Left ventricle myocardium superior (tissue), 1 donor: ENCODE measurements around the gene BBS9. TPM values are rescaled to one million over a fixed set of nuclear protein-coding genes. Genes with fewer than 3 reads are reported as not detected.
"Not testable (repeated sequence)": the region's sequence is repeated elsewhere in the genome, so short reads cannot be mapped to it uniquely, and the experiment has no call there.

Source experiments
- ATAC-seq: fragments of 200-7000 bp; cut with Tn5 transposase; one replicate; pipeline ENCODE4 v1.9.1; 2020; ENCODE audit warnings: mild to moderate bottlenecking, moderate library complexity
- DNase-seq: peaks from one replicate; pipeline ENCODE4 v3.0.0-alpha.2; 2020
- intact Hi-C: fragments of 100-400 bp; cut with micrococcal nuclease; formaldehyde crosslinking; loops from one replicate; pipeline ENCODE4 v1.11.0; 2022
- long read RNA-seq: library from polyadenylated mRNA; unstranded; transcript quantifications from one replicate; pipeline ENCODE4 v2.0.0, GENCODE V29; 2021
- total RNA-seq: library from RNA; stranded (reverse); fragmentation: NEBNext Ultra II Directional; extraction: Animal tissue kit (Norgen Biotek cat#: 25700); gene quantifications from one replicate; pipeline ENCODE4 v1.2.1, GENCODE V29; 2021
- donor health status: DM: no; HTN: yes; CAD: no; lungs with severe emphysema.

The BBS9 gene
- total RNA-seq = 9.6 TPM
- long read RNA-seq, partial matches to known transcripts = 0 of 1 reads
- long read RNA-seq, other reads (novel, unspliced or antisense) = 1 of 1 reads

DNA sequence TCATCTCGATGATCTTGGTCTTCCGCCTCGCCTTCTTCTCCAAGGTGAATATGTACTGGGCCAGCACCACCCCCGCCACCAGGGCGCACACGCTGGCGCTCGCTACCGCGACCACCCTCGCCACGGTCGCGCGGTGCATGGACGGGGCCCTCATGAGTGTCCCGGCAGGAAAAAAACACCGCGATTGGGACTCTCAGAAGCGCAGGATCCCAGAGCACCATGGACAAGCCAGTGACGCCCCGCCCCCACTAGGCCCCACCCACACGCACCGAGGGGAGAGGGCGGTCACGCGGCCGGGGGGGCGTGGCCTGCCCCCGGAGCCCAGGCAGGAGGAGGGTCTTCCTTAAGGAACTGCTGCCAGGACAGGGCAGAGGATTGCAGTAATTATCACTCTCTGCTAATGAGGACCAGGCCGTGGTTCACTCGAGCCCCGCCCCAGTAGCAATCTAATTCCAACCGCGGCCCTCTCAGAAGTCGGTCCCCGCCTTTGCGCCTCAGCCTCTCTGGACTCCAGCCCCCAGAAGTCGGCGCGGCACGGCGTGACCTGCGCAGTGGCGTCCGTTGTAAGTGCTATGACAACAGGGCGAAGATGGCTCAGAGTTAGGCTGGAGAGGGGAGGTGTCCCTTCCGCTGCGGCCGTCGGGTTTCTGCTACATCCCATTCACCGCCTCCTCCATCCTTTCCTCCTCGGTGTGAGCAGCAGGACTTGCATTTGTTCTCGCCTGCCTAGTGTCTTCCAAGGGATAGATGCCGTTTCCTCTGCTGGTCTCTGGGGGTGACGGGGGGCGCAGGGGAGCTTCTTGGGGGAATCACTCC, at the start of gene BBS9:
Gene BBS9, plus strand, starts transcription at position 575 of the 816 bp plus-strand sequence. CDS start 16,689 bp downstream, outside the sequence.
- intact Hi-C loops = no loop called here
- ATAC-seq (peak; percentile 99), DNase-seq (peak; percentile 97)

- no peak for ATAC-seq
- no peak for DNase-seq
- intact Hi-C loops = no loop called here
Observed at GRCh38 chr7:33079763-33080690, 49.3 kb upstream of the BBS9 start.

- intact Hi-C loops = no loop called here
- DNase-seq (no peak), ATAC-seq (no peak)
Observed at GRCh38 chr7:33087356-33087755, 42.0 kb upstream of the BBS9 start.

DNA sequence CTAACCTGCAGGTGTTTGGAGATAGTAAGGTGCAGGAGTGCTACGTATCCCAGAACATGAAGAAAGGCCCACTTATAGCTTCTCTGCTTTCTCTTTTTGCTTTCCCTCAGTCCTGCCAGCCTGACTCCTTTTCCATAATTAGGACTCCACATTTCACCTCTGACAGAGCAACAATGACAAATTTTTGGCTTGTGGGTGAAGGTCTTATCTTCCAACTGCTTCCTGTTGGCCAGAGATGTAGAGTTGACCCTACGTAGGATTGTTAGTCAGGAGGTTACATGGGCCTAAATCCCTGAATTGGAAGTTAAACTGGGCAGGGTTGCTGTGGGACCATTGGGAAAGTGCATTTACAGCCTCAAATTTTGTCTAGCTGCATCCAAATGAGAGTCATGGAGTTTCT, 41.5 kb upstream of the BBS9 start:
- peak; percentile 78 for ATAC-seq
- intact Hi-C loops = no loop called here
- DNase-seq = no peak

GRCh38 chr7:33089142-33089541, 40.2 kb upstream of the BBS9 start:
- ATAC-seq (no peak), DNase-seq (no peak)
- intact Hi-C loops = no loop called here

DNA sequence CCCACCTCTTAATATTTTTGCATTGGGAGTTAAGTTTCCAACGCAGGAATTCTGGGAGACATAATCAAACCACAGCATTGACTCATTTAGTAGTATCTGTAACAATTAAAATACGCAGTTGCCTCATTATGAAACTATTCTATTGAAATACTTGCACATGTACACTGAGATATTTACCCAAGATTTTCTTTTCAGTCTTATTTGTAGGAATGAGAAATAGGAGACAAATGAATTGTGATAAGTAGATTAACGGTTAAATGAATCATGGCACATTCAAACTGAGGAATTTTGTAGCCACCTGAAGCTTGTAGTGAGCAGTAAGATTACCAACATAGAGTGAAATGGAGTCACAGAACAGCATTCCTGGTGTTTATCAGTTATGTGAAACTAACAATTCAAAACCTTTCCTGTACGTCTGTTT, 38.2 kb upstream of the BBS9 start:
- intact Hi-C loops = no loop called here
- DNase-seq (no peak), ATAC-seq (no peak)

DNA sequence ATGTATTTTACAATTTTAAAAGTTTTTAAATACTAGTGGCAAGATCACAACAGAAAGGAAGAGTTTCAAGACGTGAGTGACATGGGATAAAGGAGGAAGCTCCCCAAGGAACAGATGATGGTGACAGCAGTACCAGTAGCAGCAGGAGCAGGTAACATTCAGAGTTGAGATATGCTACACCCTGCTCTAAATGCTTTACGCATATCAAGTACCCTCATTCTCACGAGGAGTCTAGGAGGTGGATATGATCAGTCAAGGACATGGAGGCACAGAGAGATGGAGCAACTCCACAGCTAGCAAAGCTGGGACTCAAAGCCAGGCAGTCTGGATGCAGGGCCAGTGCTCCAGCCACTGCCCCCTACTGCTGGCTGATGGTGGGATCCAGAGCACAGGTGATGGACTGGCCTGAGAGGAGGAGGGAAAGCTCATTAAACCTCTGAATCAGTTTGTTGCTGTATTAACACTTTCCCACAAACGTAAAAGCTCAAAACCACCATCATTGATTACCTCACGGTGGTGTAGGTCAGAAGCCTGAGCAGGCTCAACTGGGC, 37.6 kb upstream of the BBS9 start:
- DNase-seq (no peak), ATAC-seq (no peak)
- intact Hi-C loops = no loop called here

DNA sequence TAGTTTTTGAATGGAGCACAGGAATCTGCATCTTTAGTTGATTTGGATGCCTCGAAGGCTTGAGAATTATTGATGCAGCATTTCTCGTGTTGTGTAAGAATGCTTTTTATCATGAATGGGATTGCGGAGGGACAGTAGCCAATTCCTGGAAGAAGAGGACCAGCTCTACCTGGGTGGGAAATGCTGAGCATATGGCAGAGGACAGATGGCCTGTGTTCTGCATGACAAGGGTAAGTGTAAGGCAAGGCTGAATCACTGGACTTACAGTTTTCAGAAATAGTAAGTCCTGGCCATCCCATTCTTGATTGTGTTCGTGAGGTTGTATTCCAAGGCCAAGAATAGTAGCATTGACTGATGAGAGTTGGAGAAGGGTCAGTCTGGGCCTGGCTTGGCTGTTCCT, 36.1 kb upstream of the BBS9 start:
- ATAC-seq = no peak
- no peak for DNase-seq

DNA sequence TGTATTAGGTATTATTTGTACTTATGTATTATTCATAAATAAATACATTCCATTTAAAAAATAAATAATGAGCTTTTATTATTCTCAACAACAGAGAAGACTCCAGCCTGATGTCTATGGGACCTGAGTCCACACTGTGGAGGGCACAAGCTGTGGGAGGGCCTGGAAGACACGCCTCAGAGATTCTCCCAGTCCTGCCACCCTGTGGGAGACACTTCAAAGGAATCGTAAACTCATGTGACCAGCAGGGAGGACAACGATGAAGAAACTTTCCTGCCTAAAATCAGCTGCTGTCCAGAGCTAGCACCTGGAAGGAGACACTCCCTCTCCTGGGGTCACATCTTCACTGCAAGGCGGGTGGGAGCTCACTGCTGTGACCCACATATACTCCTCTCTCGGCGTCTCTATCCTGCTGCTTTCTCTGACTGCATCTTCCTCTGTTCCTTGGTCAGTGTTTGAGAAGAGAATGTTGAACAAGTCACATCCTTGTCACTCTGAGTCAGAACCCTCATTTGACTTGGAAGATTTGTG, 34.6 kb upstream of the BBS9 start:
- ATAC-seq, DNase-seq: not testable (repeated sequence)

More for the DNA sequence above, 36.1 kb upstream of the BBS9 start:
- intact Hi-C loops = no loop called here

DNA sequence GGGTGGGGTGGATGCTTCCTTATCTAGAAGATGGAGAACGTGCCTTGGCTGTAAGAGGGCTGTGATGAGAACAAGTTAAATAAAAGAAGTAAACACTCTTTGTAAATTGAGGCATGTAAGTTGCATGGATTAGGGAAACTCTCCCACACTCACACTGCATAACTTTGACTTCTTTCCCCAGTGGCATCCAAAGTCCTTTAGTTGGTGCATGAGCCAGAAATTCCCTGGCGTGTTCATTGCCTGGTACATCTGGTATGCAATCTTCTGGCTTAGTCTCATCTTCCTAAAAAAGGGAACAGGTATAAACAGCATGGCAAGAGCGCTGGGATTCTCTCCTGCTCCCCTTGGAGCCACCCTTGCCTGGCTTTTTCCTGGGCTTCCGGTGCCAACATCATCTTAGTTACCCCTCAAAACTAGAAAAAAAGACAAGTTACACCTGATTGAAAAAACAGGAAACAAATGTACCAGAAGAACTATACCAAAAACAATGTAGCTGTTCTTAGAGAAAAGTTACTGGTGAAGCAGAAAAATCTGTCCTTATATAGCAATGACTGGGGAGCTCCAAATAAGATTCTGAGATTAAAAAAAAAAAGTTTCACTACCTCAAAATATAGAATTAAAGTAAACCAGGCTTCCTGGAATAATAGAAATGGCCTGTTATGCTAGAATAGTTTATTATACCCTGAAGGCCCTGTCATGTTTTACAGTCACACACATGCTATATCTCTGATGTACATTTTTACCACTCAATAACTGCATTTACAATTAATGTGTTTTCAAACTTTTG, 30.0 kb upstream of the BBS9 start:
- ATAC-seq = peak; percentile 80

More for the DNA sequence above, 34.6 kb upstream of the BBS9 start:
- intact Hi-C loops = not testable (repeated sequence)

DNA sequence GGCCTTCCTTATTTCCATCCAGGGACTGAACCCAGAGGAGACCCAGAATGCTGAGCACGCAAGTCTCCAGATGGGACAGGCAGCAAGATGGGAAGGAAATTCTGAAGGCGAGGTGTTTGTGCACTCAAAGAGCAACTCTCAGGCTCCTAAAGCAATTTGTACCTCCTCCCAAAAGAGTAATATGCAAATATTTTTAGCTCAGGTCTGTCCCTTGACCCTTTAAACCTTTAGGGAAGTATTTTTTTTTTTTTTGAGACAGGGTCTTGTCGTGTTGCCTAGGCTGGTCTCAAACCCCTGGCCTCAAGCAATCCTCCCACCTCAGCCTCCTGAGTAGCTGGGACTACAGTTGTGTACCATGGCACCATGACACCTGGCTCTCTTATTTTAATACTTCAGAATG, 28.6 kb upstream of the BBS9 start:
- intact Hi-C loops = no loop called here
- no peak for ATAC-seq
- DNase-seq = no peak

More for the DNA sequence above, 30.0 kb upstream of the BBS9 start:
- no peak for DNase-seq
- intact Hi-C loops = no loop called here

DNA sequence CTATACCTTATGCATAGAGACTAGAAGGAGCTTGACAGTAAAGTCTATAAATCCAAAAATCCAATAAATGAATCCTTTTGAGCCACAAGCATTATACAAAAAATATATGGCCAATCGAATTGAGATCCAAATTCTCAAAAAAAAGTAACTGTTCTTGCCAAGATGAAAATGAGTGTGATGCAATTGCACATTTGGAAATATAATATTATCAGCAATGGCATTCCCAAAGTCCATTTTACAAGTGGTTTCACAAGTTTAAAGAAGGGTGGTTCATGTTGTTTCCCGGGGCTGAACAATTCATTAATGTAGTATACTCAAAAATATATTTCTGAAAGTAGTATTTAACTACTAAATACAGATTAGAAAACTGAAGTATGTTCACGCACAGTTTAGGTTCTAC, 27.5 kb upstream of the BBS9 start:
- DNase-seq (no peak), ATAC-seq (no peak)
- intact Hi-C loops = no loop called here

- peak; percentile 44 for ATAC-seq
Observed at GRCh38 chr7:33107136-33108066, 22.0 kb upstream of the BBS9 start.

GRCh38 chr7:33108554-33109004, 20.8 kb upstream of the BBS9 start:
- DNase-seq (no peak), ATAC-seq (no peak)
- intact Hi-C loops = no loop called here

More at GRCh38 chr7:33107136-33108066, 22.0 kb upstream of the BBS9 start:
- intact Hi-C loops = no loop called here
- DNase-seq = no peak

DNA sequence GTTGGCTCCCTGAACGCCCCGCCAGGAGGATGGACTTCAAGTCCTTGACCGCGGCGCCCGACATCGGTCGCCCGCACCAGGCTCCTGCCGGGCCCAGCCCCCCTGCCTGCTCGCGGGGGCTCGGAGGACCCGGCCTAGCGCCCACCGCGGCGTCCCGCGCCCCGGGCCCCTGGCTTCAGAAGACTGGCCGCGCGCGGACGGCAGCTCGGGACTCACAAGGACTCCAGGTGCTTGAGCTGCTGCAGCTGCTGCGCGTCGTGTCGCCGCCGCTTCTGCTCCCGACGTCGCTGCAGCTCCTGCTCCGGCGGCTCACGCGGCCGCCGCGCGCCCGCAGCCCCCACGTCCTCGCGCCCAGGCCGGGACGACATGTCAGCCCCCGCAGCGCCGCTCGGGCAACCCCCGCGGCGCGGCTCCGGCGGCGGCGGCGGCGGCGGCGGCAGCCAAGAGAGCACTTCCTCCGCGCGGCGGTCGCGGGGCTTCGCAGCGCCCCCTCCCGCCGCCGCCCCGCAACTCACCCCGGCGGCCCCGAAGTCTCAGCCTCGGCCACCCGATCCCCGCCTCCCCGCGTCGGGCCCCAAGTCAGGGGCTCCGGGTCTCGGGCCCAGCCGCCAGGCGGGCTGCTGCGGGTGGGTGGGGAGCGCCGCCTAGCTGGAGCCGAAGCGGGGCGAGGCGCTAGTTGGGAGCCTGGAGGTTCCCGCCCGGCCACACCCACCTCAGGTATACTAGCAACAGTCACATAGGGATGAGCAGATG, 20.2 kb upstream of the BBS9 start, which contains the start of gene RP9:
Gene RP9, minus strand, starts transcription at position 400 of the 753 bp plus-strand sequence. Its CDS starts 32 bp downstream, at position 368.
- ATAC-seq = peak; percentile 89
- peak; percentile 85 for DNase-seq
- intact Hi-C loops = no loop called here

GRCh38 chr7:33109758-33110238, 19.6 kb upstream of the BBS9 start:
- no peak for DNase-seq
- no peak for ATAC-seq
- intact Hi-C loops = no loop called here
